Neural cell (in vitro differentiated cells): ENCODE measurements around the gene SHMT2. TPM values are rescaled to one million over a fixed set of nuclear protein-coding genes. Genes with fewer than 3 reads are reported as not detected.
"Not testable (repeated sequence)": the region's sequence is repeated elsewhere in the genome, so short reads cannot be mapped to it uniquely, and the experiment has no call there.

ENCODE experiments used
- H2AFZ ChIP-seq: fragments of 200-600, 300-800 bp; sonication (generic), shearing (Covaris generic); 2 replicates; pipeline ENCODE4 v1.6.0; 2014; ENCODE audit warnings: low read depth, mild to moderate bottlenecking, antibody characterized with exemption, low read length, moderate library complexity
- H3F3A ChIP-seq: fragments of 200-600 bp; shearing (Covaris generic); 2 replicates; pipeline ENCODE4 v1.6.1; 2016; ENCODE audit warnings: mild to moderate bottlenecking, moderate library complexity, mixed read lengths, antibody characterized with exemption, low read length; ENCODE audit not compliant: insufficient read depth, poor library complexity, severe bottlenecking
- H3K27ac ChIP-seq: fragments of 200-600, 300-800 bp; sonication (generic), shearing (Covaris generic); 2 replicates; pipeline ENCODE4 v1.5.1; 2014; ENCODE audit warnings: mild to moderate bottlenecking, low read length, moderate library complexity
- H3K27me3 ChIP-seq: fragments of 300-800, 200-600 bp; sonication (generic), shearing (Covaris generic); 2 replicates; pipeline ENCODE4 v1.6.0; 2014; ENCODE audit warnings: mild to moderate bottlenecking, low read depth, low read length, moderate library complexity; ENCODE audit not compliant: insufficient read depth
- H3K36me3 ChIP-seq: fragments of 300-800, 200-600 bp; sonication (generic), shearing (Covaris generic); 2 replicates; pipeline ENCODE4 v1.5.1; 2014; ENCODE audit warnings: mild to moderate bottlenecking, antibody characterized with exemption, low read length, moderate library complexity; ENCODE audit not compliant: insufficient read depth
- H3K4me2 ChIP-seq: fragments of 300-800, 200-600 bp; sonication (generic), shearing (Covaris generic); 2 replicates; pipeline ENCODE4 v1.6.0; 2014; ENCODE audit warnings: mild to moderate bottlenecking, low read length
- H3K4me3 ChIP-seq: fragments of 300-800, 200-600 bp; sonication (generic), shearing (Covaris generic); 2 replicates; pipeline ENCODE4 v1.5.1; 2014; ENCODE audit warnings: mild to moderate bottlenecking, low read length, moderate library complexity
- H3K79me2 ChIP-seq: fragments of 200-600 bp; shearing (Covaris generic); replicated peaks from 2 replicates; pipeline ENCODE4 v1.6.0; 2014; ENCODE audit warnings: mild to moderate bottlenecking, low read length, moderate library complexity; ENCODE audit not compliant: insufficient read depth
- H3K9ac ChIP-seq: fragments of 300-800, 200-600 bp; sonication (generic), shearing (Covaris generic); 2 replicates; pipeline ENCODE4 v1.6.1; 2016; ENCODE audit warnings: mild to moderate bottlenecking, low read length, mixed read lengths
- H3K9me2 ChIP-seq: fragments of 200-600 bp; shearing (Covaris generic); 2 replicates; pipeline ENCODE4 v1.6.1; 2016; ENCODE audit warnings: mild to moderate bottlenecking, low read length, mixed read lengths; ENCODE audit not compliant: insufficient read depth
- H3K9me3 ChIP-seq: fragments of 200-600, 300-800 bp; sonication (generic), shearing (Covaris generic); 2 replicates; pipeline ENCODE4 v1.6.1; 2016; ENCODE audit warnings: mild to moderate bottlenecking, mixed run types, low read length, moderate library complexity, mixed read lengths
- H4K20me1 ChIP-seq: fragments of 200-600 bp; shearing (Covaris generic); 2 replicates; pipeline ENCODE4 v1.6.1; 2016; ENCODE audit warnings: mild to moderate bottlenecking, mixed run types; ENCODE audit not compliant: insufficient read depth
- EP300 ChIP-seq: fragments of 450-650 bp; conservative IDR thresholded peaks from 2 replicates; pipeline ENCODE4 v1.6.1; 2014; ENCODE audit warnings: antibody characterized with exemption, mild to moderate bottlenecking, moderate library complexity; ENCODE audit not compliant: poor library complexity, severe bottlenecking
- EZH2 ChIP-seq: fragments of 200-600, 300-800 bp; shearing (Covaris generic), sonication (generic); IDR thresholded peaks from 2 replicates; pipeline ENCODE4 v1.6.1; 2014; ENCODE audit warnings: antibody characterized with exemption, low read length, borderline replicate concordance, mild to moderate bottlenecking; ENCODE audit not compliant: insufficient read depth, poor library complexity, severe bottlenecking
- MXI1 ChIP-seq: fragments of 450-650 bp; conservative IDR thresholded peaks from 2 replicates; pipeline ENCODE4 v1.6.1; 2014; ENCODE audit warnings: antibody characterized with exemption, mild to moderate bottlenecking; ENCODE audit not compliant: poor library complexity, severe bottlenecking
- POLR2AphosphoS5 ChIP-seq: IDR thresholded peaks from 2 replicates; pipeline ENCODE4 v1.6.1; 2012
- RAD21 ChIP-seq: fragments of 450-650 bp; conservative IDR thresholded peaks from 2 replicates; pipeline ENCODE4 v1.6.1; 2014; ENCODE audit warnings: antibody characterized with exemption, mild to moderate bottlenecking, moderate library complexity
- SMC3 ChIP-seq: fragments of 450-650 bp; conservative IDR thresholded peaks from 2 replicates; pipeline ENCODE4 v1.6.1; 2014; ENCODE audit warnings: antibody characterized with exemption, mild to moderate bottlenecking, moderate library complexity; ENCODE audit not compliant: poor library complexity
- TAF1 ChIP-seq: IDR thresholded peaks from 2 replicates; pipeline ENCODE4 v1.6.1; 2012; ENCODE audit warnings: low read depth
- polyA plus RNA-seq: library from polyadenylated mRNA; depleted of rRNA; stranded (reverse); fragments of >200 nt; gene quantifications from 2 replicates; pipeline ENCODE4 v1.2.3, GENCODE V29; 2014
- TF ChIP-seq, protein P1 (sequence below): fragments of 450-650 bp; IDR thresholded peaks from 2 replicates; pipeline ENCODE4 v1.5.1; 2014; ENCODE audit warnings: antibody characterized with exemption, mild to moderate bottlenecking, moderate library complexity; ENCODE audit not compliant: poor library complexity, severe bottlenecking
- TF ChIP-seq, protein P2 (sequence below): IDR thresholded peaks from 2 replicates; pipeline ENCODE4 v1.6.1; 2012; ENCODE audit warnings: borderline replicate concordance

SHMT2 gene
- polyA plus RNA-seq, 1 donor from 2014 or later = 38.2 TPM

DNA sequence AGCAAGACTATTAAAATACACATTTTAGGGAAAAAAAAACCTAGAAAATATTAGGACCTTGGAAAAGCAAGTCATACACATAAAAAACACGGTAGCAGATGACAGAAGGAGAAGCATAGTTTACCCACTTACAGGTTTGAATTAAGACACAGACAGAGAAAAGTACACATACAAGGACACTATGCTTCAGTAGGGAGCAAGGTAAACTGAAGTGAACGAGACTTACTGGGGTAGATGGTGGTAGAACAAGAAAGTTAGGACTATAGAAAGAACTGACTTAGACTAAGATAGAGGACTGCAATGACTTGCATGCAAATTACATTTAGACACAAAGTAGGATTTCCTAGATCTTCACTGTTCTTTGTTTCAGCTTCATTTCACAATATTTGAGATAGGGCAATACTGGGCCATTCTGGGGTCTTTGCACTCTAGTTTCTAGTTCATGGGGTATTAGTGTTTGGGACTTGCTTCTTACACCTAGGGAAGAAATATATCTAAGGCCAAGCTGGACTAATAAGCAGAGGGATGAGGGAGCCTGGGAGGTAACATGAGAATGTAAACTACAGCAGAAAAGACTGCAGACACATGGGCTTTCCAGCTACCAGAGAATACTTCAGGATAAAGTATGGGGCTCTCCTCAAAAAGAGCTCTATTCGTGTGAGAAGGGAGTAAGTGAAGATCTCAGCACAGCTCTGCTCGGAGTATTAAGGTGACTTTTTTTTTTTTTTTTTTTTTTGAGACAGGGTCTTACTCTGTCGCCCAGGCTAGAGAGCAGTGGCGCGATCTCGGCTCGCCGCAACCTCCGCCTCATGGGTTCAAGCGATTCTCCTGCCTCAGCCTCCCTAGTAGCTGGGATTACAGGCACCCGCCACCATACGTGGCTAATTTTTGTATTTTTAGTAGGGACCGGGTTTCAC lies 49.2 kb downstream of the SHMT2 start:
- no peak overlapping the region for H3K4me3 ChIP-seq
- H3K36me3 ChIP-seq = no peaks in the 10 kb centered on the region
- H3K9me2 ChIP-seq = no peaks in the 10 kb centered on the region
- no peak overlapping the region for H3K27ac ChIP-seq
- TF ChIP-seq SMC3 = no peak
- no peak for TF ChIP-seq MXI1
- TF ChIP-seq POLR2AphosphoS5 = no peak
- no peaks in the 10 kb centered on the region for H3K79me2 ChIP-seq
- no peak overlapping the region for H3K4me2 ChIP-seq
- H3K27me3 ChIP-seq = no peaks in the 10 kb centered on the region
- no peaks in the 10 kb centered on the region for H3F3A ChIP-seq
- H2AFZ ChIP-seq = no peak overlapping the region
- H3K9me3 ChIP-seq = no peaks in the 10 kb centered on the region
- no peak overlapping the region for H3K9ac ChIP-seq
- H4K20me1 ChIP-seq = no peaks in the 10 kb centered on the region

DNA sequence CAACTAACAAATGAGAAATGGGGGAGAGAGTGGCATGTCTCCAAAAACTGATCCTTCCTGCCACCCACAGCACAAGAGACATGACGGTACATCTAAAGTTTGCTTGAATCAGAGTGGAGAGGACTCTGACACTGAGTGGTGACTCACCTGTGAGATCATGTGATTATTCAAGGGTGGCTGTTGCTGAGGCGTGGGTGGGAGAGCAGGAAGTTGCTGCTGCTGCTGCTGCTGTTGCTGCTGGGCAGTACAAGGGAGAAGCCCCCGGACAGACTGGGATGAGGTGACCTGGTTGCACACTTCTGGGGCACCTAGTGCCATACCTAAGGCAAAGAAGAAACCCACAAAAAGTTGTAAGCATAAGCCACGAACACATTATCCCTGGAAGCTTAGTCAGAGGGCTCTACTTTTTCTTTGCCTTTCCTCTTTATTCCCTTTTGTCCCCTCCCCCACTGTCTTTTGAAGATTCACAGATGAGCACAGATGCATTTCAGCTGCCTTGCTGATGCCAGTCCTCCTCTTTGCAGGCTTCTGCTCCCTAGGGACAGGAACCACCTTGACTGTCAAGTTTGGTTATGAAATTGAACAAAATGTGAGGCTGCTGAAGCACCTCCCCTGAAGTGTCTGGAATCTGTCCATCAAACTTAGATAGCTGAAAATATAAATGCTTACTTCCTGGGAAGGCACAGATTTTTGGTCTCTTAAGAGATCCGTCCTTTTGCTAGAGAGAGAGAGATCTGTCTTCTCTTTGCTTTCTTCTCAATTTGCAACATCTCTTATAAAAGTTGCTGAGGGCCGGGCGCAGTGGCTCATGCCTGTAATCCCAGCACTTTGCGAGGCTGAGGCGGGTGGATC lies 50.9 kb downstream of the SHMT2 start:
- no peak overlapping the region for H2AFZ ChIP-seq
- H3K4me2 ChIP-seq = no peak overlapping the region
- no peaks in the 10 kb centered on the region for H3K9me2 ChIP-seq

DNA sequence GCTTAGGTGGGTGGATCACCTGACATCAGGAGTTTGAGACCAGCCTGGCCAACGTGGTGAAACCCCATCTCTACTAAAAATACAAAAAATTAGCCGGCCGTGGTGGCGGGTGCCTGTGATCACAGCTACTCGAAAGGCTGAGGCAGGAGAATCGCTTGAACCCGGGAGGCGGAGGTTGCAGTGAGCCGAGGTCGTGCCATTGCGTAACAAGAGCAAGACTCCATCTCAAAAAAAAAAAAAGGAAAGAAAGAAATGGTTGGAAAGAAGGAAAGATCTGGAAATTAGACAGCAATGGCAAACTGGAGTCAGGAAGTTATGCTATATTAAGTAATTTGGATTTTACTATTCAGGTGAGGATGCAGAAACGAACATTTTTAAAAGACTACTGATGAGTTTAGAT lies 52.6 kb downstream of the SHMT2 start:
- not testable (repeated sequence) for H4K20me1 ChIP-seq

More for the DNA sequence above, 50.9 kb downstream of the SHMT2 start:
- Histone ChIP-seq H3K27ac (no peak overlapping the region), H3K27me3 (no peaks in the 10 kb centered on the region), H3F3A (no peaks in the 10 kb centered on the region), H3K9me3 (no peaks in the 10 kb centered on the region), H3K79me2 (no peaks in the 10 kb centered on the region), H3K36me3 (no peaks in the 10 kb centered on the region), H3K9ac (no peak overlapping the region), H4K20me1 (no peaks in the 10 kb centered on the region), H3K4me3 (peak overlapping the region; percentile 3)
- TF ChIP-seq, protein P1, sequence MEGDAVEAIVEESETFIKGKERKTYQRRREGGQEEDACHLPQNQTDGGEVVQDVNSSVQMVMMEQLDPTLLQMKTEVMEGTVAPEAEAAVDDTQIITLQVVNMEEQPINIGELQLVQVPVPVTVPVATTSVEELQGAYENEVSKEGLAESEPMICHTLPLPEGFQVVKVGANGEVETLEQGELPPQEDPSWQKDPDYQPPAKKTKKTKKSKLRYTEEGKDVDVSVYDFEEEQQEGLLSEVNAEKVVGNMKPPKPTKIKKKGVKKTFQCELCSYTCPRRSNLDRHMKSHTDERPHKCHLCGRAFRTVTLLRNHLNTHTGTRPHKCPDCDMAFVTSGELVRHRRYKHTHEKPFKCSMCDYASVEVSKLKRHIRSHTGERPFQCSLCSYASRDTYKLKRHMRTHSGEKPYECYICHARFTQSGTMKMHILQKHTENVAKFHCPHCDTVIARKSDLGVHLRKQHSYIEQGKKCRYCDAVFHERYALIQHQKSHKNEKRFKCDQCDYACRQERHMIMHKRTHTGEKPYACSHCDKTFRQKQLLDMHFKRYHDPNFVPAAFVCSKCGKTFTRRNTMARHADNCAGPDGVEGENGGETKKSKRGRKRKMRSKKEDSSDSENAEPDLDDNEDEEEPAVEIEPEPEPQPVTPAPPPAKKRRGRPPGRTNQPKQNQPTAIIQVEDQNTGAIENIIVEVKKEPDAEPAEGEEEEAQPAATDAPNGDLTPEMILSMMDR = no peak
- TF ChIP-seq RAD21 (no peak), POLR2AphosphoS5 (no peak), EZH2 (no peak), EP300 (no peak), TAF1 (no peak), SMC3 (no peak), MXI1 (no peak)
- TF ChIP-seq, protein P2, sequence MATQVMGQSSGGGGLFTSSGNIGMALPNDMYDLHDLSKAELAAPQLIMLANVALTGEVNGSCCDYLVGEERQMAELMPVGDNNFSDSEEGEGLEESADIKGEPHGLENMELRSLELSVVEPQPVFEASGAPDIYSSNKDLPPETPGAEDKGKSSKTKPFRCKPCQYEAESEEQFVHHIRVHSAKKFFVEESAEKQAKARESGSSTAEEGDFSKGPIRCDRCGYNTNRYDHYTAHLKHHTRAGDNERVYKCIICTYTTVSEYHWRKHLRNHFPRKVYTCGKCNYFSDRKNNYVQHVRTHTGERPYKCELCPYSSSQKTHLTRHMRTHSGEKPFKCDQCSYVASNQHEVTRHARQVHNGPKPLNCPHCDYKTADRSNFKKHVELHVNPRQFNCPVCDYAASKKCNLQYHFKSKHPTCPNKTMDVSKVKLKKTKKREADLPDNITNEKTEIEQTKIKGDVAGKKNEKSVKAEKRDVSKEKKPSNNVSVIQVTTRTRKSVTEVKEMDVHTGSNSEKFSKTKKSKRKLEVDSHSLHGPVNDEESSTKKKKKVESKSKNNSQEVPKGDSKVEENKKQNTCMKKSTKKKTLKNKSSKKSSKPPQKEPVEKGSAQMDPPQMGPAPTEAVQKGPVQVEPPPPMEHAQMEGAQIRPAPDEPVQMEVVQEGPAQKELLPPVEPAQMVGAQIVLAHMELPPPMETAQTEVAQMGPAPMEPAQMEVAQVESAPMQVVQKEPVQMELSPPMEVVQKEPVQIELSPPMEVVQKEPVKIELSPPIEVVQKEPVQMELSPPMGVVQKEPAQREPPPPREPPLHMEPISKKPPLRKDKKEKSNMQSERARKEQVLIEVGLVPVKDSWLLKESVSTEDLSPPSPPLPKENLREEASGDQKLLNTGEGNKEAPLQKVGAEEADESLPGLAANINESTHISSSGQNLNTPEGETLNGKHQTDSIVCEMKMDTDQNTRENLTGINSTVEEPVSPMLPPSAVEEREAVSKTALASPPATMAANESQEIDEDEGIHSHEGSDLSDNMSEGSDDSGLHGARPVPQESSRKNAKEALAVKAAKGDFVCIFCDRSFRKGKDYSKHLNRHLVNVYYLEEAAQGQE = no peak

More for the DNA sequence above, 52.6 kb downstream of the SHMT2 start:
- not testable (repeated sequence) for H2AFZ ChIP-seq, H3K9ac ChIP-seq, H3K27ac ChIP-seq, H3K4me2 ChIP-seq, H3K9me2 ChIP-seq, H3F3A ChIP-seq, H3K79me2 ChIP-seq, H3K36me3 ChIP-seq, H3K27me3 ChIP-seq, H3K4me3 ChIP-seq, H3K9me3 ChIP-seq
